K562 (cell line): ENCODE measurements around the gene PRRX1. TPM values are rescaled to one million over a fixed set of nuclear protein-coding genes. Genes with fewer than 3 reads are reported as not detected.

Source experiments
- ATAC-seq: fragments of 200-7000 bp; cut with Tn5 transposase; 3 replicates; pipeline ENCODE4 v1.9.1; 2020; ENCODE audit warnings: moderate library complexity
- BruUV-seq: library from RNA; stranded (reverse); fragments of 400-500 nt; replicated peaks from 2 replicates; lab custom pipeline; 2021; lab: Mats Ljungman, UMichigan
- CTCF ChIA-PET: fragments of 300-600 bp; formaldehyde crosslinking; extraction: SDS; loops from one replicate; lab custom pipeline; 2021; ENCODE audit warnings: low intra/inter-chr PET ratio; lab: Yijun Ruan, JAX
- POLR2A ChIA-PET: fragments of 300-600, 350-650 bp; sonication (Branson Sonifier 250); formaldehyde crosslinking; extraction: SDS; loops from one replicate; lab custom pipeline; 2021; ENCODE audit warnings: antibody characterized with exemption, inconsistent platforms; lab: Yijun Ruan, JAX
- DNase-seq, 4 experiments: peaks; one replicate each; pipeline versions ENCODE4 v3.0.0 to v3.0.0-alpha.2; 2011 to 2018; ENCODE audit warnings: low spot score in 3 of 4, mixed read lengths in 3 of 4; ENCODE audit errors: extremely low read depth in 1 of 4
- FAIRE-seq: peaks from 2 replicates; lab custom pipeline; 2011; peaks lifted over from hg19 to GRCh38; lab: Jason Lieb, UNC
- H2AFZ ChIP-seq: 2 replicates; pipeline ENCODE4 v1.6.0; 2011; ENCODE audit warnings: low read depth, low read length, control low read depth, inconsistent platforms
- H3K27ac ChIP-seq: fragments of 200-600 bp; 3 replicates; pipeline ENCODE4 v1.8.0; 2011; ENCODE audit warnings: low read depth, mild to moderate bottlenecking, control low read depth, inconsistent platforms, low read length, moderate library complexity, mixed read lengths; ENCODE audit errors: extremely low read depth
- H3K27me3 ChIP-seq, 2 experiments: fragments of 300-600 bp in 1 of 2; 2 replicates in 1 of 2; 3 replicates in 1 of 2; pipeline versions ENCODE4 v1.6.0 to v1.8.0; 2011; ENCODE audit warnings: inconsistent platforms in 2 of 2, low read length in 2 of 2, mild to moderate bottlenecking in 1 of 2, mixed read lengths in 1 of 2, moderate library complexity in 1 of 2; ENCODE audit not compliant: control insufficient read depth in 2 of 2, insufficient read depth in 2 of 2
- H3K36me3 ChIP-seq: fragments of 300-600 bp; 3 replicates; pipeline ENCODE4 v1.8.0; 2011; ENCODE audit warnings: mild to moderate bottlenecking, low read length, inconsistent platforms; ENCODE audit not compliant: control insufficient read depth, insufficient read depth
- H3K4me1 ChIP-seq, 2 experiments: fragments of 200-600 bp in 1 of 2; replicated peaks in 1 of 2; 2 replicates in 1 of 2; 3 replicates in 1 of 2; pipeline versions ENCODE4 v1.5.1 to v1.8.0; 2011; ENCODE audit warnings: inconsistent platforms in 2 of 2, low read length in 2 of 2, mild to moderate bottlenecking in 1 of 2, mixed read lengths in 1 of 2, moderate library complexity in 1 of 2; ENCODE audit not compliant: control insufficient read depth in 2 of 2, insufficient read depth in 2 of 2
- H3K4me2 ChIP-seq: 2 replicates; pipeline ENCODE4 v1.6.1; 2011; ENCODE audit warnings: low read length, control low read depth, inconsistent platforms, mixed read lengths; ENCODE audit not compliant: insufficient read depth
- H3K4me3 ChIP-seq: fragments of 200-600 bp; sonication (generic), shearing (Covaris generic); 2 replicates; pipeline ENCODE4 v1.5.1; 2016; ENCODE audit warnings: control low read depth, inconsistent platforms
- H3K79me2 ChIP-seq: fragments of 200-600 bp; 3 replicates; pipeline ENCODE4 v1.8.0; 2011; ENCODE audit warnings: low read length, inconsistent platforms; ENCODE audit not compliant: control insufficient read depth, insufficient read depth
- H3K9ac ChIP-seq, 2 experiments: 2 replicates each; pipeline versions ENCODE4 v1.6.0 to v1.6.1; 2011; ENCODE audit warnings: low read depth in 2 of 2, low read length in 2 of 2, control low read depth in 1 of 2, inconsistent platforms in 1 of 2, mild to moderate bottlenecking in 1 of 2, mixed read lengths in 1 of 2; ENCODE audit not compliant: insufficient read depth in 1 of 2
- H3K9me1 ChIP-seq: one replicate; pipeline ENCODE4 v1.6.0; 2011; ENCODE audit warnings: inconsistent platforms, mild to moderate bottlenecking, low read length, moderate library complexity; ENCODE audit not compliant: control insufficient read depth, insufficient read depth
- H3K9me3 ChIP-seq: replicated peaks from 2 replicates; pipeline ENCODE4 v1.5.1; 2011; ENCODE audit warnings: low read depth, low read length, inconsistent platforms; ENCODE audit not compliant: control insufficient read depth, insufficient read depth
- H4K20me1 ChIP-seq: replicated peaks from 2 replicates; pipeline ENCODE4 v1.6.1; 2011; ENCODE audit warnings: low read length, inconsistent platforms, mixed read lengths; ENCODE audit not compliant: control insufficient read depth, insufficient read depth
- CCAR2 ChIP-seq: fragments of 200-400 bp; formaldehyde crosslinking; IDR thresholded peaks from 2 replicates; pipeline ENCODE4 v1.6.1; 2017; ENCODE audit warnings: mild to moderate bottlenecking, low read depth, low read length
- GTF2A2 ChIP-seq: IDR thresholded peaks from 2 replicates; pipeline ENCODE4 v1.6.1; 2016; ENCODE audit warnings: mild to moderate bottlenecking, missing genetic modification characterization, missing compliant biosample characterization
- HMG20A ChIP-seq: fragments of 450-650 bp; formaldehyde crosslinking; conservative IDR thresholded peaks from 2 replicates; pipeline ENCODE4 v1.4.0; 2020; ENCODE audit warnings: mild to moderate bottlenecking, mixed read lengths
- HSF4 ChIP-seq: fragments of 250-450 bp; sonication (Bioruptor Pico); IDR thresholded peaks from 2 replicates; pipeline ENCODE4 v2.1.2; 2022; ENCODE audit warnings: mild to moderate bottlenecking, moderate library complexity, borderline replicate concordance
- MECOM ChIP-seq: fragments of 250-450 bp; sonication (Bioruptor Pico); IDR thresholded peaks from 2 replicates; pipeline ENCODE4 v1.8.0; 2022; ENCODE audit warnings: inconsistent platforms
- NONO ChIP-seq, 2 experiments: fragments of 200-400 bp in 1 of 2; fragments of 450-650 bp in 1 of 2; formaldehyde crosslinking in 1 of 2; IDR thresholded peaks; 2 replicates each; pipeline ENCODE4 v1.6.1; 2017; ENCODE audit warnings: low read depth in 2 of 2, mild to moderate bottlenecking in 2 of 2, moderate library complexity in 2 of 2, low read length in 1 of 2
- RBM22 ChIP-seq: fragments of 200-400 bp; formaldehyde crosslinking; IDR thresholded peaks from 2 replicates; pipeline ENCODE4 v1.6.1; 2018; ENCODE audit warnings: low read length, low read depth; ENCODE audit not compliant: poor library complexity, severe bottlenecking
- SREBF1 ChIP-seq: fragments of 150-350 bp; IDR thresholded peaks from 2 replicates; pipeline ENCODE4 v1.6.1; 2014; ENCODE audit warnings: antibody characterized with exemption, low read depth, low read length, borderline replicate concordance
- ZBTB7A ChIP-seq: IDR thresholded peaks from 2 replicates; pipeline ENCODE4 v1.6.1; 2011; ENCODE audit warnings: low read depth, mild to moderate bottlenecking, low read length, moderate library complexity, borderline replicate concordance; ENCODE audit not compliant: control insufficient read depth
- ZFP1 ChIP-seq: fragments of 450-650 bp; formaldehyde crosslinking; IDR thresholded peaks from 2 replicates; pipeline ENCODE4 v1.4.0; 2020; ENCODE audit warnings: mild to moderate bottlenecking, mixed read lengths
- ZNF316 ChIP-seq: fragments of 450-650 bp; IDR thresholded peaks from 2 replicates; pipeline ENCODE4 v1.6.1; 2016
- in situ Hi-C: fragments of 300-500 bp; cut with MboI; formaldehyde crosslinking; loops from 4 replicates; pipeline ENCODE4 v1.15.0; 2018; ENCODE audit warnings: inconsistent platforms, mixed read lengths
- intact Hi-C: fragments of 100-400 bp; cut with micrococcal nuclease; formaldehyde crosslinking; loops from 2 replicates; pipeline ENCODE4 v1.14.2; 2022
- polyA plus RNA-seq, 8 experiments: library from polyadenylated mRNA; depleted of rRNA in 4 of 8; stranded (reverse) in 5 of 8; unstranded in 3 of 8; fragments of >200 nt; fragmentation: Nextera tagmentation in 2 of 8; fragmentation: Illumina TruSeq in 1 of 8; extraction: Ambion mirVana in 2 of 8; extraction: Trizol in 1 of 8; gene quantifications; 2 replicates each; pipeline versions ENCODE4 v1.2.1 to v1.2.3, GENCODE V29; 2011 to 2014; ENCODE audit warnings: inconsistent platforms in 1 of 8, missing spikeins in 1 of 8
- total RNA-seq, 7 experiments: library from RNA; depleted of rRNA in 6 of 7; stranded (reverse); fragments of >200 nt in 6 of 7; fragmentation: Illumina TruSeq in 2 of 7; extraction: Trizol in 2 of 7; gene quantifications; 2 replicates each; pipeline versions ENCODE4 v1.2.1 to v1.2.3, GENCODE V29; 2011 to 2021; ENCODE audit warnings: low replicate concordance in 1 of 7
- TF ChIP-seq, protein P1 (sequence below): IDR thresholded peaks from 2 replicates; pipeline ENCODE4 v1.6.1; 2011; ENCODE audit not compliant: insufficient read length; ENCODE audit errors: extremely low read depth

PRRX1 gene
- total and polyA plus RNA-seq, 9 of the 15 experiments (the other 6 are each of a cell fraction or from before 2014, with no cell fraction given), result not detected

DNA sequence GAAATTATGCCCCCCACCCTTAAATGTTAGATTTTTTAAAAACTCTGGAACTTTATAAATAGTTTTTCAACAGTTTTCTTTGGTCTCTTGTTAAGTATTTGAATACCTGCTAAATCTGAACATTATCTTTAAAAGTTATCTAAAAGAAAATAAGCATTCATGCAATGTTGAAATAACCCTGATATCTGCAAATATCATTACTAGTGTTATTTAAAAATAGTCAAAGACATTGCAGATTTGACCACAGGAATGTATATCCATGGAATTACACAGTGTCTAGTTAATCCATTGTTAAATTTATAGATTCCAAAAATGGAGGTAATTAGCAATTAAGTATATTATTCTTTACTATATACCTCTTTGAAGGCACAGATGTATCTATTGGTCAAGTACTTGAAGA is 42.0 kb downstream of the PRRX1 start:
- Histone ChIP-seq H3K79me2 (no peaks in the 10 kb centered on the region), H3K9me1 (no peaks in the 10 kb centered on the region), H3K27ac (no peak overlapping the region), H3K9me3 (no peaks in the 10 kb centered on the region), H3K4me1 (no peaks in the 10 kb centered on the region), H3K4me3 (no peak overlapping the region), H4K20me1 (no peaks in the 10 kb centered on the region), H3K4me2 (no peak overlapping the region), H3K36me3 (no peaks in the 10 kb centered on the region), H2AFZ (no peak overlapping the region), H3K27me3 (no peaks in the 10 kb centered on the region), H3K9ac (no peak overlapping the region)
- CTCF ChIA-PET, result no interaction called here
- FAIRE-seq (no peak), DNase-seq (no peak), ATAC-seq (no peak)
- in situ Hi-C loops (no loop called here), intact Hi-C loops (no loop called here)
- POLR2A ChIA-PET, result no interaction called here
- TF ChIP-seq MECOM (CRISPR knock-in tag) (no peak), ZBTB7A (no peak), HSF4 (CRISPR knock-in tag) (no peak)
- no TSS peak for BruUV-seq

DNA sequence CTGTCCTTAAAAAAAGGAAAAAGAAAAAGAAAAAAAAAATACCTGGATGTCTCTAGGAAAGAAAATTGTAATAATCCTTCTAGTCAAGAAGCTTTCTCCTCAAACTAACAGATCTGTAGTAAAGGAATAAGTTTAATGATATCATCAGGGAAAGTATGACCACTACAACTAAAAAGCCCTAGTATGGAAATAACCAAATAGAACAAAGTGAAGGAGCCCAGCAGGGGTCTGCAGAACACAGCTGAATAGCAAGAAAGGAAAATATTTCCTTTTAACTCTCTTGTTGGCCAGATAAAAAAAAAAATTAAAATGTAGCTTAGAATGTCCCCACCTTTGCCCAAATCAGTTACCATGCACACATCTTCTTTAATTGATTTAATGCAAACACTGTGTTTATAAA is 43.2 kb downstream of the PRRX1 start:
- H3K27ac ChIP-seq, result no peak overlapping the region
- H3K9me1 ChIP-seq, result no peaks in the 10 kb centered on the region
- POLR2A ChIA-PET, result no interaction called here
- intact Hi-C loops, result no loop called here
- no peaks in the 10 kb centered on the region for H3K27me3 ChIP-seq
- H4K20me1 ChIP-seq, result no peaks in the 10 kb centered on the region
- ATAC-seq (no peak), DNase-seq (no peak), FAIRE-seq (no peak)
- CTCF ChIA-PET, result no interaction called here
- in situ Hi-C loops, result no loop called here
- H2AFZ ChIP-seq, result no peak overlapping the region
- H3K79me2 ChIP-seq, result no peaks in the 10 kb centered on the region
- H3K36me3 ChIP-seq, result no peaks in the 10 kb centered on the region
- no peak overlapping the region for H3K4me3 ChIP-seq
- BruUV-seq, result no TSS peak
- H3K4me1 ChIP-seq, result no peaks in the 10 kb centered on the region
- no peak overlapping the region for H3K9ac ChIP-seq
- H3K4me2 ChIP-seq, result no peak overlapping the region
- H3K9me3 ChIP-seq, result no peaks in the 10 kb centered on the region
- TF ChIP-seq CCAR2 (no peak), GTF2A2 (no peak), HMG20A (CRISPR knock-in tag) (no peak), RBM22 (no peak), ZNF316 (no peak), NONO (IDR thresholded peaks at IDR 0.05; ENCODE audit: low read depth in 2 of 2, low read length in 1 of 2) (no peak), SREBF1 (no peak), ZFP1 (CRISPR knock-in tag) (no peak)
- TF ChIP-seq, protein P1, sequence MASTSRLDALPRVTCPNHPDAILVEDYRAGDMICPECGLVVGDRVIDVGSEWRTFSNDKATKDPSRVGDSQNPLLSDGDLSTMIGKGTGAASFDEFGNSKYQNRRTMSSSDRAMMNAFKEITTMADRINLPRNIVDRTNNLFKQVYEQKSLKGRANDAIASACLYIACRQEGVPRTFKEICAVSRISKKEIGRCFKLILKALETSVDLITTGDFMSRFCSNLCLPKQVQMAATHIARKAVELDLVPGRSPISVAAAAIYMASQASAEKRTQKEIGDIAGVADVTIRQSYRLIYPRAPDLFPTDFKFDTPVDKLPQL, result no peak
